Hematopoietic multipotent progenitor cell treated with erythropoietin and hydrocortisone succinate and interleukin-3 and kit ligand, for 6 days (in vitro differentiated cells): ENCODE results near the gene SMAP2.
A peak's percentile ranks its signal among the peaks of the same experiment; 100 is the strongest.
"Not testable (repeated sequence)": the region's sequence is repeated elsewhere in the genome, so short reads cannot be mapped to it uniquely, and the experiment has no call there.

Experiments
- DNase-seq: peaks from one replicate; pipeline ENCODE4 v3.0.0-alpha.2; 2015

SMAP2 gene

GRCh38 chr1:40373323-40374283 lies at the start of gene SMAP2:
TSS of gene SMAP2 (plus strand) at chr1:40373727. CDS start at chr1:40374121, 394 bp downstream.
- DNase-seq: peak; percentile 97

- DNase-seq: not testable (repeated sequence)
Measured at GRCh38 chr1:40331403-40331802, 42.1 kb upstream of the SMAP2 start.

GRCh38 chr1:40332695-40333094 lies 40.8 kb upstream of the SMAP2 start:
- no peak for DNase-seq

- DNase-seq: no peak
Measured at GRCh38 chr1:40337443-40337842, 36.1 kb upstream of the SMAP2 start.

GRCh38 chr1:40338745-40339419 lies 34.6 kb upstream of the SMAP2 start:
- peak; percentile 90 for DNase-seq

- DNase-seq: peak; percentile 31
Measured at GRCh38 chr1:40339420-40340323, 33.9 kb upstream of the SMAP2 start.

GRCh38 chr1:40341491-40342380 lies 31.8 kb upstream of the SMAP2 start:
- no peak for DNase-seq

GRCh38 chr1:40342381-40342717 lies 31.2 kb upstream of the SMAP2 start:
- peak; percentile 39 for DNase-seq

- peak; percentile 46 for DNase-seq
Measured at GRCh38 chr1:40344597-40344996, 28.9 kb upstream of the SMAP2 start.

- DNase-seq: no peak
Measured at GRCh38 chr1:40350391-40350790, 23.1 kb upstream of the SMAP2 start.

- no peak for DNase-seq
Measured at GRCh38 chr1:40351124-40351523, 22.4 kb upstream of the SMAP2 start.

- peak; percentile 41 for DNase-seq
Measured at GRCh38 chr1:40352126-40352525, 21.4 kb upstream of the SMAP2 start.

GRCh38 chr1:40353082-40353481 lies 20.4 kb upstream of the SMAP2 start:
- no peak for DNase-seq

- DNase-seq: no peak
Measured at GRCh38 chr1:40357625-40358024, 15.9 kb upstream of the SMAP2 start.

- DNase-seq: no peak
Measured at GRCh38 chr1:40360631-40361030, 12.9 kb upstream of the SMAP2 start.

GRCh38 chr1:40361201-40361600 lies 12.3 kb upstream of the SMAP2 start:
- DNase-seq: no peak

GRCh38 chr1:40361637-40362036 lies 11.9 kb upstream of the SMAP2 start:
- no peak for DNase-seq

GRCh38 chr1:40362199-40362598 lies 11.3 kb upstream of the SMAP2 start:
- no peak for DNase-seq

GRCh38 chr1:40362699-40363098 lies 10.8 kb upstream of the SMAP2 start:
- no peak for DNase-seq

GRCh38 chr1:40363721-40364120 lies 9.8 kb upstream of the SMAP2 start:
- DNase-seq: peak; percentile 35

GRCh38 chr1:40371707-40372258 lies 1.7 kb upstream of the SMAP2 start:
- no peak for DNase-seq
